OCI-LY3 (cell line): ENCODE data around the gene SHMT1.

Experiments used
- H2AFZ ChIP-seq: fragments of 200-600, 300-600 bp; shearing (Covaris generic); 2 replicates; pipeline ENCODE4 v1.6.0; 2014; ENCODE audit warnings: antibody characterized with exemption, low read depth, low read length
- H3K27ac ChIP-seq: fragments of 200-600, 300-600 bp; sonication (generic); 2 replicates; pipeline ENCODE4 v1.5.1; 2014; ENCODE audit warnings: mild to moderate bottlenecking, low read length, moderate library complexity, mixed read lengths
- H3K27me3 ChIP-seq: fragments of 200-600, 300-600 bp; sonication (generic); 2 replicates; pipeline ENCODE4 v1.6.1; 2014; ENCODE audit warnings: low read depth, low read length, mixed read lengths
- H3K36me3 ChIP-seq: fragments of 200-600, 300-600 bp; sonication (generic); replicated peaks from 2 replicates; pipeline ENCODE3; 2014; ENCODE audit warnings: low read depth, low read length, mixed read lengths
- H3K4me1 ChIP-seq: fragments of 300-600, 200-600 bp; sonication (generic); 2 replicates; pipeline ENCODE4 v1.6.1; 2014; ENCODE audit warnings: low read length, mixed read lengths
- H3K4me2 ChIP-seq: fragments of 200-600, 300-600 bp; sonication (generic); 2 replicates; pipeline ENCODE4 v1.6.1; 2014; ENCODE audit warnings: low read length, mixed read lengths
- H3K4me3 ChIP-seq: fragments of 300-600, 200-600 bp; sonication (generic); 2 replicates; pipeline ENCODE4 v1.5.1; 2014; ENCODE audit warnings: antibody characterized with exemption, mild to moderate bottlenecking, low read length, moderate library complexity
- H3K79me2 ChIP-seq: fragments of 300-600, 200-600 bp; shearing (Covaris generic); 2 replicates; pipeline ENCODE4 v1.6.1; 2014; ENCODE audit warnings: mild to moderate bottlenecking, low read length, mixed read lengths
- H3K9ac ChIP-seq: fragments of 300-600, 200-600 bp; shearing (Covaris generic); 2 replicates; pipeline ENCODE4 v1.6.0; 2014; ENCODE audit warnings: mild to moderate bottlenecking, low read length, moderate library complexity
- H3K9me3 ChIP-seq: fragments of 200-600, 300-600 bp; shearing (Covaris generic); 2 replicates; pipeline ENCODE4 v1.6.1; 2014; ENCODE audit warnings: low read length, mixed read lengths; ENCODE audit not compliant: insufficient read depth
- H4K20me1 ChIP-seq: fragments of 200-600, 300-600 bp; sonication (generic); 2 replicates; pipeline ENCODE4 v1.6.1; 2016; ENCODE audit warnings: low read length, mixed read lengths; ENCODE audit not compliant: insufficient read depth
- EZH2phosphoT487 ChIP-seq: fragments of 200-600 bp; shearing (Covaris generic); IDR thresholded peaks from 2 replicates; pipeline ENCODE4 v1.6.1; 2018; ENCODE audit warnings: antibody characterized with exemption, mixed run types, low read depth
- TF ChIP-seq, protein P1 (sequence below): fragments of 200-600, 300-600 bp; sonication (generic); IDR thresholded peaks from 2 replicates; pipeline ENCODE4 v1.5.1; 2014; ENCODE audit warnings: antibody characterized with exemption, low read length, low read depth

The SHMT1 gene

DNA sequence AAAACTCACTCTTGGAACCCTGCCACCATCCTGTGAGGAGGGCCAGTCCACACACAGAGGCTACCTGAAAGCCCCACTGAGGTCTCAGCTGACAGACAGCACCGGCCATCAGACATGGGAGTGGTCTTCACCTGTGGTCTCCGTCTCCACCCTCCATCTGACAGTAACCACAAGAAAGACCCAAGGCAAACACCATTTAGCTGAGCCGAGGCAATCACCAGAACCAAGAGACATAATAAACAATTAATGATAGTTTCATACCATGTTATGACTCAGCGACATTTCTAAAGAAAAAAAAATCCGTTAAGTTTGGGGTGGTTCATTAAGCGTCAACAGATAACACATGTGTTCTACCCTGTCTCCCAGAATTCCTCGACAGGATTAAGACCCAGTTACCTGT, 8.1 kb upstream of the SHMT1 start:
- Histone ChIP-seq H3K4me2 (no peak overlapping the region), H3K27ac (no peak overlapping the region)

DNA sequence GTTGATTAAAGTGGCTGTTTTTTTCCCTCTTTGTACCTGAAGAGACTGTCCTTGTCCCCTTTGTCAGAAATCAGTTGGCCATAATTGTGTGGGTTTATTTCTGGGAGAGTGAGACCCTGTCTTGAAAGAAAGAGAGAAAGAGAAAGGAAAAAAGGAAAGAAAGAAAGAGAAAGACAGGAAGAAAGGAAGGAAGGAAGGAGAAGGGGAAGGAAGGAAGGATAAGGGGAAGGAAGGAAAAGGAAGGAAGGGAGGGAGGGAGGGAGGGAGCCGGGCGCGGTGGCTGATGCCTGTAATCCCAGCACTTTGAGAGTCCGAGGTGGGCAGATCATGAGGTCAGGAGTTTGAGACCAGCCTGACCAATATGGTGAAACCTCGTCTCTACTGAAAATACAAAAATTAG, 7.4 kb upstream of the SHMT1 start:
- no peak overlapping the region for H2AFZ ChIP-seq
- H4K20me1 ChIP-seq = no peaks in the 10 kb centered on the region
- no peak overlapping the region for H3K27ac ChIP-seq
- no peaks in the 10 kb centered on the region for H3K79me2 ChIP-seq
- no peaks in the 10 kb centered on the region for H3K4me1 ChIP-seq
- no peaks in the 10 kb centered on the region for H3K9me3 ChIP-seq
- H3K9ac ChIP-seq = no peak overlapping the region
- H3K36me3 ChIP-seq = no peaks in the 10 kb centered on the region
- TF ChIP-seq, protein P1, sequence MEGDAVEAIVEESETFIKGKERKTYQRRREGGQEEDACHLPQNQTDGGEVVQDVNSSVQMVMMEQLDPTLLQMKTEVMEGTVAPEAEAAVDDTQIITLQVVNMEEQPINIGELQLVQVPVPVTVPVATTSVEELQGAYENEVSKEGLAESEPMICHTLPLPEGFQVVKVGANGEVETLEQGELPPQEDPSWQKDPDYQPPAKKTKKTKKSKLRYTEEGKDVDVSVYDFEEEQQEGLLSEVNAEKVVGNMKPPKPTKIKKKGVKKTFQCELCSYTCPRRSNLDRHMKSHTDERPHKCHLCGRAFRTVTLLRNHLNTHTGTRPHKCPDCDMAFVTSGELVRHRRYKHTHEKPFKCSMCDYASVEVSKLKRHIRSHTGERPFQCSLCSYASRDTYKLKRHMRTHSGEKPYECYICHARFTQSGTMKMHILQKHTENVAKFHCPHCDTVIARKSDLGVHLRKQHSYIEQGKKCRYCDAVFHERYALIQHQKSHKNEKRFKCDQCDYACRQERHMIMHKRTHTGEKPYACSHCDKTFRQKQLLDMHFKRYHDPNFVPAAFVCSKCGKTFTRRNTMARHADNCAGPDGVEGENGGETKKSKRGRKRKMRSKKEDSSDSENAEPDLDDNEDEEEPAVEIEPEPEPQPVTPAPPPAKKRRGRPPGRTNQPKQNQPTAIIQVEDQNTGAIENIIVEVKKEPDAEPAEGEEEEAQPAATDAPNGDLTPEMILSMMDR = no peak
- TF ChIP-seq EZH2phosphoT487 = no peak
- H3K4me2 ChIP-seq = no peak overlapping the region
- no peaks in the 10 kb centered on the region for H3K27me3 ChIP-seq
- no peak overlapping the region for H3K4me3 ChIP-seq

More for the DNA sequence above, 8.1 kb upstream of the SHMT1 start:
- Histone ChIP-seq H3K4me3 (no peak overlapping the region), H3K9ac (no peak overlapping the region), H3K9me3 (no peaks in the 10 kb centered on the region), H2AFZ (no peak overlapping the region), H3K79me2 (no peaks in the 10 kb centered on the region), H4K20me1 (no peaks in the 10 kb centered on the region), H3K36me3 (no peaks in the 10 kb centered on the region), H3K4me1 (no peaks in the 10 kb centered on the region), H3K27me3 (no peaks in the 10 kb centered on the region)
- TF ChIP-seq, protein P1 = no peak
- TF ChIP-seq EZH2phosphoT487 = no peak

DNA sequence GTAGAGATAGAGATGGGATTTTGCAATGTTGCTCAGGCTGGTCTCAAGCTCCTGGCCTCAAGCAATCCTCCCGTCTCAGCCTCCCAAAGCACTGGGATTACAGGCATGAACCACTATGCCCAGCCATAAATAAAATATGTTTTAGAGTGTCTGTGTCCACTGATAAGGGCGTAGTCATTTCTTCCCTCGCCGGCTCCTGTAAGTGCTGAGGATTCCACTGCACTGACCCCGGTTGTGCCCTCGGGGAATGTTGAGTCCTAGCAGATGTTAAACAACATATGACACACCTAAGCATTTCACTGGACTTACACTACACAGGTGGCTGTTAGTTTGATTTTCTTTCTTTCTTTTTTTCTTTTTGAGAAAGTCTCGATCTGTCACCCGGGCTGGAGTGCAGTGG, 5.6 kb upstream of the SHMT1 start:
- Histone ChIP-seq H3K27ac (no peak overlapping the region), H3K9me3 (no peaks in the 10 kb centered on the region), H2AFZ (no peak overlapping the region), H4K20me1 (no peaks in the 10 kb centered on the region), H3K9ac (no peak overlapping the region), H3K4me1 (no peaks in the 10 kb centered on the region), H3K27me3 (no peaks in the 10 kb centered on the region), H3K79me2 (no peaks in the 10 kb centered on the region), H3K4me3 (no peak overlapping the region), H3K36me3 (no peaks in the 10 kb centered on the region), H3K4me2 (no peak overlapping the region)
- TF ChIP-seq EZH2phosphoT487 = no peak
- TF ChIP-seq, protein P1 = no peak

DNA sequence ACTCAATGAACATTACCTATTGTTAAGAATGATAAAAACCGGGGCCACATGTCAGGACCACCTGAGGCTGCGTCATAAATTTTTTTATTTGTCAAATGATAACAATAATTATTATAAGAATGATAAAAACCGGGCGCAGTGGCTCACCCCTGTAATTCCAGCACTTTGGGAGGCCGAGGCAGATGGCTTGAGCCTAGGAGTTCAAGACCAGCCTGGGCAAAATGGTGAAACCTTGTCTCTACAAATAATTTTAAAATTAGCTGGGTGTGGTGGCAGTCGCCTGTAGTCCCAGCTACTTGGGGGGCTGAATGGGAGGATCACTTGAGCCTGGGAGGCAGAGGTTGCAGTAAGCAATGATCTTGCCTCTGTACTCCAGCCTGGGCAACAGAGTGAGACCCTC, 816 bp upstream of the SHMT1 start:
- no peaks in the 10 kb centered on the region for H3K27me3 ChIP-seq
- no peaks in the 10 kb centered on the region for H4K20me1 ChIP-seq
- no peaks in the 10 kb centered on the region for H3K9me3 ChIP-seq
- H3K79me2 ChIP-seq = no peaks in the 10 kb centered on the region
- no peak overlapping the region for H3K4me3 ChIP-seq
- no peaks in the 10 kb centered on the region for H3K4me1 ChIP-seq
- H3K4me2 ChIP-seq = no peak overlapping the region
- no peak overlapping the region for H2AFZ ChIP-seq
- no peaks in the 10 kb centered on the region for H3K36me3 ChIP-seq
- H3K9ac ChIP-seq = no peak overlapping the region
- no peak overlapping the region for H3K27ac ChIP-seq
- no peak for TF ChIP-seq EZH2phosphoT487
- TF ChIP-seq, protein P1 = no peak
